ENCODE data around the gene MYO1D.

DNA sequence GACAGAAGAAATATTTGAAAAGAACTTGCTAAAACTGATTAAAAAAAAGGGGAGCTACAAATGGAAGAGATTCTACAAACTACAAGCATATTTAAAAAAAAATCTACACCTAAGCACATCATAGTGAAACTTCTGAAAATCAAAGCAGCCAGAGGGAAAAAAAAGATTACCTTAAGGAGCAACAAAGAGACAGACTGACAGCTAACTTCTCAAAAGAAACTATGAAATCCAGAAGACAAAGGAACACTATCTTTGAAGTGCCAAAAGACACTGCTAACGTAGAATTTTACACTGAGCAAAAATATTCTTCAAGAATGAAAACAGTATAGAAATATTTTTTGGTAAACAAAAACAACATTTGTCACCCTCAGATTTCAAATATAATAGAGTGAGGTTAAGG is 151.2 kb downstream of the MYO1D start:
- TF ChIP-seq CTCF (IDR thresholded peaks at IDR 0.05) (no peak), POLR2A (IDR thresholded peaks at IDR 0.05) (no peak)
